Fibroblast of lung (primary cell): ENCODE data around the gene TIMM8A.

Experiments
- EZH2 ChIP-seq: IDR thresholded peaks from 2 replicates; pipeline ENCODE4 v1.5.1; 2012; ENCODE audit warnings: low read length, control low read depth, mild to moderate bottlenecking; ENCODE audit errors: missing control alignments
- TF ChIP-seq, protein P1 (sequence below), 2 donors: IDR thresholded peaks in 1 of 2; conservative IDR thresholded peaks in 1 of 2; 1 replicate in 1 of 2; 2 replicates in 1 of 2; pipeline ENCODE4 v1.5.1; 2011 to 2012; ENCODE audit warnings: low read length in 2 of 2, control low read depth in 1 of 2, inconsistent platforms in 1 of 2, low read depth in 1 of 2, mild to moderate bottlenecking in 1 of 2

DNA sequence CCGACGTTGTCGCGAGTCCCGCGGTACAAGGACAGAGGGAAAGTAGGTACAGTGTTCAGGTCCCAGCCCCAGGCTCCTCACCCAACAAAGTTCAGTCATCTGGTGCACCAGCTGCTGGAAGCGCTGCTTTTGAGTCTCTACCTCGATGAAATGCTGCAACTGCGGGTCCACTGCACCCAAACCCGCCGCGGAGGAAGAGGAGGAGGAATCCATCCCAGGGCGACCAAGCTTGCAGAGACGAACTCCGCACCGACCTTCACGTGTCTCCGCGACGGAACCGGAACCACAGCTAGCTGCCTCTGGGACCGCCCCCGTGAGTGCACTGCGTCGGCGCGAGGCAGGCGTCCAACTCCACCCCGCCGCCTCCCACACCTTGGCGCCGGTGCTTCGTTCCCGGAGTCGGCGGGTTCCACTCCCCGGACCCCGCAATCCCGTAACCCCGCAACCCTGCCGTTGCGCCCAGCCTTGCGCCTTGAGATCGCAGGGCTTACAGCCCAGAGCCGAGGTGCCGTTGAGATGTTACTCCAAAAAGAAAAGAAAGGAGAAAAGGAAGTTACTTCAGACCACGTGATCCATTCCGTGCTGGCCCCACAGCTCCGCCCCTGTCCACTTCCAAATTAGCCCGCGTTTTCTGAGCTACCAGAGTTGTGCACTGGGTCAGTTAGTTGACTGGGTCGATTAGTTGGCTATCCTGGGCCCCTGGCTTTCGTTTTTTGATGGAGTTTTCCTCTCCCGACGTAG is at the start of gene TIMM8A:
- TF ChIP-seq, protein P1, sequence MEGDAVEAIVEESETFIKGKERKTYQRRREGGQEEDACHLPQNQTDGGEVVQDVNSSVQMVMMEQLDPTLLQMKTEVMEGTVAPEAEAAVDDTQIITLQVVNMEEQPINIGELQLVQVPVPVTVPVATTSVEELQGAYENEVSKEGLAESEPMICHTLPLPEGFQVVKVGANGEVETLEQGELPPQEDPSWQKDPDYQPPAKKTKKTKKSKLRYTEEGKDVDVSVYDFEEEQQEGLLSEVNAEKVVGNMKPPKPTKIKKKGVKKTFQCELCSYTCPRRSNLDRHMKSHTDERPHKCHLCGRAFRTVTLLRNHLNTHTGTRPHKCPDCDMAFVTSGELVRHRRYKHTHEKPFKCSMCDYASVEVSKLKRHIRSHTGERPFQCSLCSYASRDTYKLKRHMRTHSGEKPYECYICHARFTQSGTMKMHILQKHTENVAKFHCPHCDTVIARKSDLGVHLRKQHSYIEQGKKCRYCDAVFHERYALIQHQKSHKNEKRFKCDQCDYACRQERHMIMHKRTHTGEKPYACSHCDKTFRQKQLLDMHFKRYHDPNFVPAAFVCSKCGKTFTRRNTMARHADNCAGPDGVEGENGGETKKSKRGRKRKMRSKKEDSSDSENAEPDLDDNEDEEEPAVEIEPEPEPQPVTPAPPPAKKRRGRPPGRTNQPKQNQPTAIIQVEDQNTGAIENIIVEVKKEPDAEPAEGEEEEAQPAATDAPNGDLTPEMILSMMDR (conservative IDR thresholded peaks at IDR 0.05 in 1 of 2, IDR thresholded peaks at IDR 0.05 in 1 of 2; ENCODE audit: low read depth in 1 of 2, low read length in 2 of 2): no peak
- TF ChIP-seq EZH2: no peak
